ENCODE measurements around the gene PRPS2. TPM values are rescaled to one million over a fixed set of nuclear protein-coding genes. Genes with fewer than 3 reads are reported as not detected.

Gene PRPS2
- polyA plus RNA-seq, 3 donors: 8.2 to 19.6 (median 17.3) TPM

DNA sequence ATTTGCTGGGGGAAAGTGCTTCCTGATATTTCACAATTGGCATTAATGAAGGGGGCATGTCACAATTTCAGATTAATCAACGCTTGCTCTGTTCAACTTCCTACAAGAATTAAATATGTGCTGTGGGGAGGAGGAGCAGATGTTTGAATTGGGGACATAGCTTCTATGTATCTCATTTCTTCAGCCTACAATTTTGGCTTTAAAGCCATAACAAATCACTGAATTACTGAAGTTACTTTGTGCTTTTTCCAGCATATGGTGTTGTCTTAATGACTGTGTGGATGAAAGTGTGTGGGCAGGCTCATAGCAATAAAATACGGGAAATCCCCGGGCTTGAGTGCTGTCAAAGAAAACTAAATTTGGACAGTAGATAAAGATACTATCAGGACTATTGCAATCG lies 76.5 kb downstream of the PRPS2 start:
- TF ChIP-seq, protein P1, sequence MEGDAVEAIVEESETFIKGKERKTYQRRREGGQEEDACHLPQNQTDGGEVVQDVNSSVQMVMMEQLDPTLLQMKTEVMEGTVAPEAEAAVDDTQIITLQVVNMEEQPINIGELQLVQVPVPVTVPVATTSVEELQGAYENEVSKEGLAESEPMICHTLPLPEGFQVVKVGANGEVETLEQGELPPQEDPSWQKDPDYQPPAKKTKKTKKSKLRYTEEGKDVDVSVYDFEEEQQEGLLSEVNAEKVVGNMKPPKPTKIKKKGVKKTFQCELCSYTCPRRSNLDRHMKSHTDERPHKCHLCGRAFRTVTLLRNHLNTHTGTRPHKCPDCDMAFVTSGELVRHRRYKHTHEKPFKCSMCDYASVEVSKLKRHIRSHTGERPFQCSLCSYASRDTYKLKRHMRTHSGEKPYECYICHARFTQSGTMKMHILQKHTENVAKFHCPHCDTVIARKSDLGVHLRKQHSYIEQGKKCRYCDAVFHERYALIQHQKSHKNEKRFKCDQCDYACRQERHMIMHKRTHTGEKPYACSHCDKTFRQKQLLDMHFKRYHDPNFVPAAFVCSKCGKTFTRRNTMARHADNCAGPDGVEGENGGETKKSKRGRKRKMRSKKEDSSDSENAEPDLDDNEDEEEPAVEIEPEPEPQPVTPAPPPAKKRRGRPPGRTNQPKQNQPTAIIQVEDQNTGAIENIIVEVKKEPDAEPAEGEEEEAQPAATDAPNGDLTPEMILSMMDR (IDR thresholded peaks at IDR 0.05): no peak
- Histone ChIP-seq H3K9me3 (replicated peaks in 1 of 2; ENCODE audit: control insufficient read depth in 1 of 2, insufficient read depth in 1 of 2, low read length in 2 of 2) (no peaks in the 10 kb centered on the region), H3K79me2 (ENCODE audit: insufficient read depth, low read length) (peaks cover 53% of the 10 kb centered on the region), H3K4me2 (replicated peaks; ENCODE audit: extremely low read depth, low read length, poor library complexity, severe bottlenecking) (peak overlapping the region; percentile 80), H3K27ac (ENCODE audit: low read depth in 1 of 2, low read length in 2 of 2) (peak overlapping the region; percentile 67 to 75), H3K4me1 (ENCODE audit: control insufficient read depth in 1 of 2, insufficient read depth in 2 of 2, low read length in 2 of 2) (peaks cover 61 to 62% of the 10 kb centered on the region in 2 donors), H4K20me1 (ENCODE audit: insufficient read depth, low read length) (peaks cover 9% of the 10 kb centered on the region), H3K27me3 (ENCODE audit: control insufficient read depth in 2 of 2, insufficient read depth in 2 of 2, low read length in 2 of 2) (peaks cover 0 to 7% of the 10 kb centered on the region in 2 donors), H3K9ac (ENCODE audit: insufficient read depth, low read length, poor library complexity, severe bottlenecking) (peak overlapping the region; percentile 47), H3K4me3 (replicated peaks in 1 of 3; ENCODE audit: low read depth in 2 of 3, low read length in 3 of 3) (peak overlapping the region; percentile 42 to 73 (median 46)), H2AFZ (ENCODE audit: insufficient read depth, low read depth, low read length, poor library complexity, severe bottlenecking) (no peak overlapping the region), H3K36me3 (replicated peaks in 1 of 2; ENCODE audit: control insufficient read depth in 1 of 2, insufficient read depth in 2 of 2, low read length in 2 of 2) (peaks cover 3 to 7% of the 10 kb centered on the region in 2 donors)
- 0% methylated on average over 2 of the region's 4 CpGs for WGBS (ENCODE audit: insufficient coverage)
- Mint-ChIP-seq H3K4me1 (peaks cover 59% of the 10 kb centered on the region), H3K4me3 (peak overlapping the region; percentile 81 to 96), H3K36me3 (peaks cover 12 to 20% of the 10 kb centered on the region in 2 donors), H3K27me3 (ENCODE audit: low read depth in 3 of 3) (peaks cover 0 to 7% (median 0%) of the 10 kb centered on the region in 3 donors), H3K9me3 (peaks cover 0 to 25% (median 12%) of the 10 kb centered on the region in 7 donors), H3K27ac (peak overlapping the region; percentile 90 to 95 (median 93))
- intact Hi-C loops (cut with micrococcal nuclease): no loop called here
- peak in 2 of 3 donors; percentile 35 to 38 for DNase-seq

DNA sequence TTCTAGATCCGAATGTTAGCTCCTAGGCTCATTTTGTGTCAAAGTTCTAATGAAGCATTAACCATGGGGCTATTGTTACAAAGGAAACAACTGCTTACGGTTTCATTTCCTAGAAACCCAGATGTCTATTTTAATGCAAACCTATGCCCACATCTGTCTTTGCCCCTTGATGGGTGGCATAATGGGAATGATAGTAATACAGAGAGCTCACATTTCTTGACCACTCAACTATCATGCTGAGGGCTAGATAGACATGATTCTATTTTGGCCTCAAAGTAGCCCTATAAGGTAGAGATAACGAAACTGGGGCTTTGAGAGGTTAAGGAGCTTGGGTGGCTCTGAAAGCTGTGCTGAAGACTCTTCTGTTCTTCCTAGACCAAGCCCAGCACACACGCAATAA lies 77.5 kb downstream of the PRPS2 start:
- peak overlapping the region; percentile 47 for H3K9ac ChIP-seq (ENCODE audit: insufficient read depth, low read length, poor library complexity, severe bottlenecking)
- H3K27ac ChIP-seq (ENCODE audit: low read depth in 1 of 2, low read length in 2 of 2): peak overlapping the region; percentile 67 to 75
- peak overlapping the region; percentile 81 to 83 for H3K4me3 Mint-ChIP-seq

More for the DNA sequence above, 77.5 kb downstream of the PRPS2 start:
- intact Hi-C loops (cut with micrococcal nuclease): no loop called here
- Mint-ChIP-seq H3K9me3 (peaks cover 0 to 16% (median 5%) of the 10 kb centered on the region in 7 donors), H3K27me3 (ENCODE audit: low read depth in 3 of 3) (peaks cover 0 to 9% (median 0%) of the 10 kb centered on the region in 3 donors), H3K36me3 (peaks cover 16 to 26% of the 10 kb centered on the region in 2 donors), H3K27ac (peak overlapping the region in 4 of 7 donors; percentile 22 to 93 (median 73)), H3K4me1 (peaks cover 66% of the 10 kb centered on the region)
- H3K79me2 ChIP-seq (ENCODE audit: insufficient read depth, low read length): peaks cover 54% of the 10 kb centered on the region
- no peak overlapping the region for H2AFZ ChIP-seq (ENCODE audit: insufficient read depth, low read depth, low read length, poor library complexity, severe bottlenecking)
- no CpG with 5 or more reads among the region's 4 CpGs for WGBS (ENCODE audit: insufficient coverage)
- H3K4me1 ChIP-seq (ENCODE audit: control insufficient read depth in 1 of 2, insufficient read depth in 2 of 2, low read length in 2 of 2): peaks cover 61 to 66% of the 10 kb centered on the region in 2 donors
- peaks cover 0 to 11% of the 10 kb centered on the region in 2 donors for H3K27me3 ChIP-seq (ENCODE audit: control insufficient read depth in 2 of 2, insufficient read depth in 2 of 2, low read length in 2 of 2)
- peak overlapping the region; percentile 80 for H3K4me2 ChIP-seq (replicated peaks; ENCODE audit: extremely low read depth, low read length, poor library complexity, severe bottlenecking)
- H4K20me1 ChIP-seq (ENCODE audit: insufficient read depth, low read length): peaks cover 9% of the 10 kb centered on the region
- peak overlapping the region; percentile 42 to 73 (median 46) for H3K4me3 ChIP-seq (replicated peaks in 1 of 3; ENCODE audit: low read depth in 2 of 3, low read length in 3 of 3)
- TF ChIP-seq, protein P1 (IDR thresholded peaks at IDR 0.05): no peak
- no peak for DNase-seq
- H3K9me3 ChIP-seq (replicated peaks in 1 of 2; ENCODE audit: control insufficient read depth in 1 of 2, insufficient read depth in 1 of 2, low read length in 2 of 2): no peaks in the 10 kb centered on the region
- peaks cover 5 to 11% of the 10 kb centered on the region in 2 donors for H3K36me3 ChIP-seq (replicated peaks in 1 of 2; ENCODE audit: control insufficient read depth in 1 of 2, insufficient read depth in 2 of 2, low read length in 2 of 2)
